Ramos (cell line): ENCODE data around the gene PAPPA2.
"Not testable (repeated sequence)": the region's sequence is repeated elsewhere in the genome, so short reads cannot be mapped to it uniquely, and the experiment has no call there.

Source experiments
- in situ Hi-C: fragments of 300-500 bp; cut with MboI; formaldehyde crosslinking; loops from one replicate; pipeline ENCODE4 v1.14.3; 2022; ENCODE audit warnings: low sequenced_read_pairs; ENCODE audit not compliant: unreplicated experiment

PAPPA2 gene

DNA sequence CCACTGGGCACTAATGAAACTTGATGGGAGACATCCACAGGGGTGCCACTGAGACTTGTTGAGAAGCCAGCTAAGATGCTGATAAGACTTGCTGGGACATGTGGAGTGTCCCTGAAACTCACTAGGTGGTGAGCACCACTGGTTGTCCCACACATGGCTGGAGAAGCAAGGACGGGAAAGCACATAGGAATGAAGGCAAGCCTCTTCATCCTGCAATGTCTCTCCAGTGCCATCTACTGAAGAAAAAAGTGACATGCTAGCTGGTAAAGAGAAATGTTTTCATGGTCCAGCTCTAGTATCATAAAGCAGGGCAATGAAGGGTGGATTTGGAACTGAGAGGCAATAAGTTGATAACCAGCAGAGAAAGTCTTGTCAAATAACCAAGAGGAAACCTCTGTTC is 283.0 kb downstream of the PAPPA2 start:
- in situ Hi-C loops, result no loop called here

DNA sequence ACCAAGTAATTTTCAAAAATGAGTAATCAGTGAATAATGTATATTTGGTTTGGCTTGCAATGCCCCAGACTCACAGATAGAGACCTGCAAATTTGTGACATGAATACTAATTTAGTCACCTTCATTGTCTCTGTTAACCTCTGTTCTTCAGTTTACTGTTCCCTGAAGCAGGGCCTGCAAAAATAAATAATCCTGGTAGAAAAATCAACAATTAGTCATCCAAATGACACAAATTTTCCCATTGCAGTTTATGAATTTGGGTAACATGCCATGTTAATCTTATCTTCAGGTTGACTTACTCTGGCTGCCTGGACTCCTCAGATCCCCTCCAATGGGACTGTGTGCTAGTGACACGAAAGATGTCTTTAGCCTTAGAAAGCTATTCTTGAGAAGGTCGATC is 289.5 kb downstream of the PAPPA2 start:
- in situ Hi-C loops, result no loop called here

DNA sequence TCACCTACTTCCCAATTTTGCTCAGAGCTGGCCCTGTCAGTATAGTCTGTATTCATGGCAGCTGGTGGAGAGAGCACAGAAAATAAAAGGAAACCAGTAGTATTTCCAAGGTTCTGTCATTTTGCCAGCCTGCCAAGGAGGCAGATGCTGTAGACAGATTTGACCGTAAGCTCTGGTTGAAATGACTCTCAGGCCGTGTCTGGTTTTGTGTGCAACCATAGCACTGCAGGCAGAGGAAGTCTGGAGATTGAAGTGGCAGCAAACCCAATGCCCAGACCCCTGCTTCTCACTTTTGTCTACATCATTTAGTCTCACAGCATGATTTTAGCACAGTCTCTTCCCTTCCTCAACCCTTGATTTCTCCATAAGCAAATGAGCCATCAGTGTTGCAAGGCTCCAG is 291.7 kb downstream of the PAPPA2 start:
- in situ Hi-C loops, result no loop called here

DNA sequence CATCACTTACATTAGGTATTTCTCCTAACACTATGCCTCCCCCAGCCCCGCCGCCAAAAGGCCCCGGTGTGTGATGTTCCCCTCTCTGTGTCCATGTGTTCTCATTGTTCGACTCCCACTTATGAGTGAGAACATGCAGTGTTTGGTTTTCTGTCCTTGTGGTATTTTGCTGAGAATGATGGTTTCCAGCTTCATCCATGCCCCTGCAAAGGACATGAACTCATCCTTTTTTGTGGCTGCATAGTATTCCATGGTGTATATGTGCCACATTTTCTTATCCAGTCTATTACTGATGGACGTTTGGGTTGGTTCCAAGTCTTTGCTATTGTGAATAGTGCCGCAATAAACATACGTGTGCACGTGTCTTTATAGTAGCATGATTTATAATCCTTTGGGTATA is 293.8 kb downstream of the PAPPA2 start:
- in situ Hi-C loops, result not testable (repeated sequence)

DNA sequence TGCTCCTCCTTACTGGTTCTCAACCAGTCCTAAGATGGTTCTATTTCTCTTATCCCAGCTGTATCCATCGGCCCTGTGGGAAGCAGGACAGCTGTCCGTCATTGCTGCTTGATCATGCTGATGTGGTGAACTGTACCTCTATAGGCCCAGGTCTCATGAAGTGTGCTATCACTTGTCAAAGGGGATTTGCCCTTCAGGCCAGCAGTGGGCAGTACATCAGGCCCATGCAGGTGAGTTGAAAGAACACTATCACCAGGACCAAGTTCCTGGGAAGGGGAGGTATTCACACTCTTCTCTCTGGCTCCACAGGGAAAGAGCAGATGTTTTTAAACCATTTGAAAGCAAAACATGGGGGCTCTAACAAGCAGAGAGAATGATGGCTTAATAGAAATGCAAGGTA is 302.6 kb downstream of the PAPPA2 start:
- in situ Hi-C loops, result no loop called here

DNA sequence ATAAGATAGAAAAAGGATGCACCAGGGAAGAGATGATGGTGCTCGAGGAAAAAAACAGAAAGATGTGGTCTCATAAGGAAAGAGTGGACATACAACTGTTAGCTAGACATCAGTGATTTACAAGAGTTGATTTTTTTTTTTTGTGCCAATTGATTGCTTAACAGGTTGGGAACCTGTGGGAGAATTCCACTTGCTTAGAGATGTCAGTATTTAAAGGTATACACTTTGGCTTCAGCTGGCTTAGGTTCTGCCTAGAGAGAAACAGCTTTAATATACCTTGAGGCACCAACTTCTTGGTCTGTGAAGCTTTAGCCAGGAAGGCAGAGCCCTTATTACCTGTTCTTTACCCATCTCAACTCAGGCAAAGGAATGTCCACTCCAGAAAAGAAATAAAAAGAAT is 303.8 kb downstream of the PAPPA2 start:
- in situ Hi-C loops, result no loop called here

DNA sequence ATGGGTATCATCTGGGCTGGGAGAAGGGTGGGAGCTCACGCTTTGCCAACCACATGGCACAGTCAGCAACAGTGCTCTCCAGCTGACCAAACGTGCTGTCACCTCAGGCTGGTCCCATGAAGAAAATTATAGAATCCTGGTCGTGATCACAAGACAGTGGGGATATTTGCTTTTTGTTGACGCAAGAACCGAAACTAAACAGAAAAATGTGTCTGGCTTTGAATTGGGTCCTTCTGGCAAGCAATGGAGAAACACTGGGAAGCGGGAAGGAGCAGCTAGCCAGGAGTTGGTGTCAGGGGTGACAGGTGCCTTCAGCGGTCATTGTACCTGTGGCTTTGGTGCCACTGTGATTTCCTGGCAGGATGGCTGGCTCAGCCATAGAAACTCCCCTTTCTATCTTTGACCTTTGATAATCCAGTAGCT is 304.8 kb downstream of the PAPPA2 start:
- in situ Hi-C loops, result no loop called here

DNA sequence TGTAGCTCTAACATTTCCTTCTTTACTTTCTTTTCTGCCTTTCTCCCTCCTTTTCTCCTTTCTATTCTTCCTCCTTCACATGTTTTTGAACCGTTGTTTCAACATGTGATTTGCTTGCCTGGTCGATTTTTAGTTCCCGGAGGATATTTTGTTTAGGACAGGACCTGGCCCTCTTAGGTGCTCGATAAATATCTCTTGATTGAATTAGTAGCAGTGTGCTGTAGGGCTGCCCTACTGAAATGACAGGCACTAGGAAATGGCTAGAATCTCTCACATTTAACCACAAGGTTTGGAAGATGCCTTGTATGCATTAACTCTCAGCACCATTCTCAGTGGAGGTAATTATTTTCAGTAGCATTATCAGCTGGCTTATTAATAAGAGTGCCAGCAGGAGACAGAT is 305.6 kb downstream of the PAPPA2 start:
- in situ Hi-C loops, result no loop called here

DNA sequence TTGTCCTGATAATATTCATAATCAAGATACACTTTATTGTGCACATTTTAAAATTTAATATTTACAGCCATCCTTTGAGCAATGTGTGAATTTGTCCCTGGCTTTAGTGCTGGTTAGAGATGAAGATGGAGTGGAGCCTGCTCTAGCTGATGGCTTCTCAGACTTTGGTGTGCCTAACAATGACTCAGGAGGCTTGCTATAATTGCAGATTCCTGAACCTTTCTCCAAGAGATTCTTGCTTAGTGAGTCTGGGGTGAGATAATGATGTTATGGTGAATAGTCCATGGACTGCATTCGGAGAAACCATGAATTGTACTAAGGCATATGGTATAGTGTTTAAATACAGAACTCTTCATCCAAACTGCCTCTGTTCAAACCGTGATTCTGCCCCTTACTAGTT is 307.1 kb downstream of the PAPPA2 start:
- in situ Hi-C loops, result no loop called here

DNA sequence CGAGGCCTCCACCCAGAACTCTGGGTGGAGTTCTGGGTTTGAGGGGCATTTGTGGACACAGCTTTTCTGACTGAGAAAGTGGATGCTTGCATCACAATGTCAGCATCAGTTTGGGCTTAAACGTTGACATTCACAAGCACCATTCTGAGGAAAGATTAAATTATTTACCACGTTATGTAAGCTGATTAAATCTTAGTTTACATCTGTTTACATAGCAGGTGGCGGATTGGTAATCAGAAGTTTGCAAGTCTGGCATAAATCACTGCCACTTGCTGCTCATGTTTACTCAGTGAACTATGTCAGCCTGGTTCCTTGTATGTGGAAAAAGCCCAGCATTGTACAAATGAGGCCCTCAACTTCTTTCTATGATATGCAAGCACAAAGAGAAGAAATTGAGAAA is 310.1 kb downstream of the PAPPA2 start:
- in situ Hi-C loops, result no loop called here

DNA sequence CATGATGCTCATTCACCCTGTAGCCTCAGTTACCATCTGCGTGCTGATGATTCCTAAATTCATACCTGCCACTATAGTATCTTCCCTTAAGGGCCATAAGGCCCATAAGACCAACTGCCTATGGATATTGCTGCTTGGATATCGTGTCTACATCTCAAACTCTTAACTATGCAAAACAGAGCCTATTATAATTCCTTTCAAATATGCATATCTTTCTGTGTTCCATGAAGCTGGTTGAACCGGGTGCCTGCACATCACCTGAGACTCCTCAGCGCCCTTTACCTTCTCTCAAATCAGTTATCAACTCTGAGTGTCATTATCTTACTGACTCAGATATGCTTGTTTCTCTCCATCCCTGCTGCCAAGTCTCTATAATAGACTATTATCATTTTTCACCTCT is 311.2 kb downstream of the PAPPA2 start:
- in situ Hi-C loops, result no loop called here

DNA sequence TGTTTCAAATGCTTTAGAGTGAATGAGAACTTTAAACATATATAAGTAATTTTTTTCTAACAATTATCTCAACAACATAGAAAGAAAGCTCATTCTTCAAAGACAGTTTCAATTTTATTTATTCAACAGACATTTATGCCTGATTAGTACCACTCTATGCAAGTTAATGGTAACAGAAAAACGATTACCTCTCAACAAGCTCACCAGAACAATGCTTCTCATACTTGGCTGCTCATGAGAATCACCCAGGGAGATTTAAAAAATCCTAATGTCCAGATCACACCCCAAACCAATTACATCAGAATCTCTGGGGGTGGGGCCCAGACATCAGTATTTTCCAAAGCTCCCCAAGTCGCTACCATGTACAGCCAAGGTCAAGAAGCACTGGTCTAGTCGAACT is 312.4 kb downstream of the PAPPA2 start:
- in situ Hi-C loops, result no loop called here

DNA sequence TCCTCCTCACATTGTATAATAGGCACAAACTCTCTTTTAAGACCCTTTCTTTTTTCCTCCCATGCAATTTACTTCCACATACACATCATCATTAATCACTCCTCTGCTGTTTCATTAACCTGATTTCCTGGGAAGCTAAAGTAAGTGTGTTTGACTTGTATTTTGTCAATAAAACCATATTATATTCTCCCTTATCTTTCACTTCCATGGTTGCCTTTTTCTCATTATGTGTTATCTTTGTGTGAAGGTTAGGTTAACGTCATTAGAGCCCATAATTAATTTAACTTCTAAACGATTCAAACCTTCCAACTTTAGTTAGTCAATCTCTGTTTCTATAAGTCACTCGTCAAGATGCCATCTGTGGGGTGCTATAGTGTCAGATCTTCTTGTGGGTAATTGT is 313.0 kb downstream of the PAPPA2 start:
- in situ Hi-C loops, result no loop called here

DNA sequence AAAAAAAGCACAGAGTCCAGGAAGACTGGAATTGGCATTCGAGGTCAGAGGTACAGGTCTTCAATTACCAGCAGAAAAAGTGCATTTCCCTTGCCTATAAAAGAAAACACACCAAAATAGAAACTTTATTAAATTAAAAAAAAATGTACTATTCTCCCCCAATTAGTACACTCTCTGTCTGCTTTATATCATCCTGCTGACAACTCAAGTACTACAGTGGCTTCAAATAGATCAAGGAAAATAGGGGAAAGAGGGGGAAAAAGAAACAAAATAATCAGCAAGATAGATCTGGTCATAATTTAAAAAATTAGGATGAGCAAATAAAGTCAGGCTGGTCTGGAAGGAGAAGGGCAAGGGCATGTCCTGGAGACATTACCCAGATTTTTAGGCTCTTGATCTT is 315.1 kb downstream of the PAPPA2 start:
- in situ Hi-C loops, result no loop called here

DNA sequence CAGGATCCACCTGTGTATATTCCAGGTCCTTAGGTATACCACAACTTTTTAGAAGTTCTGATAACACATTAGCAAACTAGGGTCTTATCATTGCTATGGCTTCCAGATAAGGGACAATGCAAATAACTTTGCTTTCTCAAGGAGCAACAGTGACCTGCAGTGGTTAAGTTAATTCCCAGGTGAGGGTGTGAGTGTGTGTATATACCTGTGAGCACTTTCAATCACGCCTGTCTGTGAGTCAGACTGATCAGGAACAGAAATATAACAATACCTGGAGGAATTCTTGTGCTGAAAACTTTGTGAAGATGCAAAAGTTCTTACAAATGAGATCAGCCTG is 317.0 kb downstream of the PAPPA2 start:
- in situ Hi-C loops, result no loop called here

DNA sequence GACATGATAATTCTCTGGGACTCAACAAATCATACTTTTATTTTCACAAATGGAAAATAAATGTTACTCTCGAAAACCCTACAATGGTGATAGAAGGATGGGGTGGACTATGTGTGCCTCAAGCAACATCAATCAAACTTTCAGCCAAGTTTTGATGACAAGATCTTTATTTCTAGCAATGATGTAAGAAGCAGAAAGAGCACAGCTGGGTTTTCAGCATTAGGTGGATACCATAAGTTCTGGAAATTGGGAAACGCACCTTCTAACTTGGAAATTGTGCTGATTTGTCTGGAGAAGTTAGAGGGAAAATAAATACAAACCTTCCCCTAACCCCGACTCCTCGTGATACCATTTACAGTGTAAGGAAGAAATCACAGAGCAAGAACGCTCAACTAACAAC is 320.3 kb downstream of the PAPPA2 start:
- in situ Hi-C loops, result no loop called here

DNA sequence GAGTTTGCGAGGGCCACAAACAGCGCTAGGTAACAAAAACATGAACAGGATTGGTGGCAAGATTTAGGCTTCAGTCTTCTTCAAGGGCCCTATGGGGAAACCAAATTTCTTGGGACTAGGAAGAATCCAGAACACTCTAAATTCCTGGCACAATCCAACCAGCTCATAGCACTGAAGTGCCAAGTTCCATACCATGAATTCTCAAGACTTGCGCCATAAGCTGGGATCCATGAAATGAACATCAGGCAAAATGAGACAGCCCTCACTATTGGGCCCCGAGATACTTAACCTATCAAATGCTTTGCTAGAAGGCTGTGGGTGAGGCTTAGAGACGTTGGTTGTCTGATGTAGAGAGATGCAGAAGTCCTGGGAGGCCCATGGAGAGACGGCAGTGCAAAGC is 322.1 kb downstream of the PAPPA2 start:
- in situ Hi-C loops, result no loop called here

DNA sequence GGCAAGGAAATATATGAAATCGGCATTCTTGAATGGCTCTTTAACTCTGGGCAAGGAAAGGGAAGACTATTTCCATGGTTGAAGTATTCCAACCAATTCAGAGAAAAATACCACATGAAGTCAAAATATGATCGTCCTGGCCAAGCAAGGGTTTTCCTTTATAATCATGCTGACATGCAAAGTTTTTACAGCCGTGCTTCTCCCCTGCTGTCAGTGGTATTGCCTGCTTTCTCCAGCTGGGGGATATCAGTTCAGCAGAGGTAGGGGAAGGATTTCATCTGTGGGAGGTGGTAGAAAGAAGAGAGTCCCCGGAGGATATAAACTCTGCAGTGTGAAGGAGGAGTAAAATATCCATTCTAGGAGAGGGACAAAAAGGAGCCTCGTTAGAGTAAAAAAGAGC is 322.8 kb downstream of the PAPPA2 start:
- in situ Hi-C loops, result no loop called here

DNA sequence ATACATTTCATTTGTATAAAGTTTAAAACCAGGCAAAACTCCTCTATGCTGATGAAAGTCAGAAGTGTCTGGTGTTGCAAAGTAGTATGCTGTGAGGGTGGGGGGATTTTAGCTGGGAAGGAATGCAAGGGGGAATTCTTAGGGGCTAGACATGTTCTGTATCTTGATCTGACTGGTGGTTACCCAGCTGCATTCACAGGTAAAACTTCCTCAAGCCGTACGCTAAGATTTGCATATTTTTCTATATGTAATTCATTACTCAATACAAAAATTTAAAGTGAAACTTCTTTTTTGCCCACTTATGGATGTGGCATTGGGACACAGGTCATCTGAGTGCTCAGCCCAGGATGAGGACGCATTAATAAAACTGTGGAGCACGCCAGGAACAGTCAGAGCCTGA is 323.3 kb downstream of the PAPPA2 start:
- in situ Hi-C loops, result no loop called here

DNA sequence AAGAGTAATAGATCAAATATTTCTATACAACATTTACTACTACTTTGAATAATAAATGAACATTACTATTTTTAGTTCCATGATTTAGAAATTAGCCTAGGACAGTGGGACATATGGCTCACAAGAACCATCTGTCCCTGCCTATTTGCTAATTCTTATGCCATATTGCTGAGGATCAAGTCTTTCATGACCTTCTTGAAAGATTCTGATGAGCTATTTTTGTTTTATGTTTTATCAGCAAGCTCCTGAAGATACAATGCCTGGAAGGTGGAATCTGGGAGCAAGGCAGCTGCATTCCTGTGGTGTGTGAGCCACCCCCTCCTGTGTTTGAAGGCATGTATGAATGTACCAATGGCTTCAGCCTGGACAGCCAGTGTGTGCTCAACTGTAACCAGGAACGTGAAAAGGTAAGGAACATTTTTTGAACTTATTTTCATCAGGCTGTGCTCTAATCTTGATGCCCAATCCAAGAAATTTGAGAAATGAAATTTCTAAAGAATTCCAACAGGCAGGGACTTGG is 326.7 kb downstream of the PAPPA2 start:
- in situ Hi-C loops, result no loop called here

DNA sequence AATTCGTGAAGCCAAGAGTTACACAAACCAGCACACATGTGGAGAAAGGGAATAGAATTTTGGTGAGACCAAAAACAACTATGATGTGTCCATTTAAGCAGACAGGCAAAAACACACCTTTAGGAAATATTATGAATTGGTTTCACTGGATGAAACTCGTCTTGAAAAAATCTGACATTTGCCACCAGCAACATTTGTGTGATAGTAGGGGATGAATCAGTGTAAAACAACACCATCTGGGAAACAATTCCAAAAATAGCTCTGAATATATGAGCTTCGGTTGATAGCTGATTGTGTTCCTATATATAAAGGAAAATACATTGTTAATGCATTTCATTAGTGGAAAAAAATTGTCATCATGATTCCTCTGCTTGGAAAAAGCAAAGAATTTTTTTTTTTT is 327.8 kb downstream of the PAPPA2 start:
- in situ Hi-C loops, result no loop called here

DNA sequence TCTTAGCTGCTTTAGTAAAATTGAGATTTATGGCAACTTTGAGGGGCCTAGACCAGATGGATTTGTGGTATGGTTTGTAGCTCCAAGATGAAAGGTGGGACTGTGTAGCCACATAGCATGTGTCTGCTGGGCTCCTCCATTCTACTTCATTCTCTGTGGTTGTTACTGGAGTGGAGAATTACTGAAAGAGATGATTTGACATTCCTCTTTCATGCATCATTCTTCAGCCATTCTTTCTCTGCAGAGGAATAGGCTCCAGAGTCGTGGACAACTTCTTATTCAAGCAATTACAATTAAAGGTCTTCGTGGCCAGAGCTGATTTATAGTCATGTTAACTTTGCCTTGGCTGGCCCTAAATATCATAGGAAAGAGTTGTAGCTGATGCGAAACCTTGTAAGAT is 328.9 kb downstream of the PAPPA2 start:
- in situ Hi-C loops, result no loop called here

DNA sequence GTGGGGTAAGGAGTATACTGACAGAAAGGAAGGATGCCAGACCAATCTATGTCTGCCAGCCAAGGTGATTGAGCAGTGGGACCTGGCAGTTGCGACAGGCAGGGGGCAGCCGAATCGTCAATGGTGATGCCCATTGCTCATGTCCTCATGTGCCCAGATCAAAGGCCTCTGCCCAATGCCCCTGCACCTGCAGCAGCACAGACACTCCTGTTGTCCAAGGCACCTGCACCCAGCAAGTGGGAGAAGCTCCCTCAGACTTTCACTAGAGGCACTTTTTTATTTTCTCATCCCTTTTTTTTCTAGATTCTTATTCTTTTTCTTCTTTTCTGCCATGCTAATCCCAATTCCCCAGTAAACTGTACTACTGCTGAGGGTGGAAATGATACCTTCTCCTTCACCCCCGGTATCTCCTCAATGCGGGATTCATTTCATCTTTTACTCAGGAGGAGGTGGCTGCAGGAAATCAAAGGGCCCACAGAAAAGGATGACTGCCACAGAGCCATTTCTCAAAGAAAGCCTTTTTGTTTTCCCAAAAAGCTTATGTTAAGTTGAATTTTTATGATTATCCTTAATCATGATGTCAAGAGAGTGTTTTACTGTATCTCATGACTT is 332.0 kb downstream of the PAPPA2 start:
- in situ Hi-C loops, result no loop called here
